ENCODE results near the gene LDLRAP1.

Gene LDLRAP1

DNA sequence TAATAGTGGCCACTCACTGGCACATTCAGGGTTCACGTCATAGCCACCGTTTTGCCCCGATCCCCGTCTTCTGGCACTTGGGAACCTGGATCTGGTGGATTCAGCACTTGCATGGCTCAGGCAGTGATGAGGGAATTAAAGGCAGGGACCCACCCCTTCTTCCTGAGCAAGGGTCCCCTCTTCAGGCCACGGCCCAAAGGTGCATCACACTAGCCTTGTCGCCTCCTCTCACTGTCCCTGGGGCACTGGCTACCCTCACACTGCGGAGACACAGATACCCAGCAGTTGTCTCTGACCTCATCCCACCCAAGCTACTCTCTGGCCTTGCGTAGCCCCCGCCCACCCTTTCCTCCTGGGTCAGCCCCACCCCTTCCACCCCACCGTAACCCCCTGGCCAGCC is 19.9 kb upstream of the LDLRAP1 start:
- no peak overlapping the region for H3K4me3 ChIP-seq (replicated peaks; ENCODE audit: insufficient read depth, low read length)
- H3K27me3 ChIP-seq (ENCODE audit: insufficient read depth, poor library complexity, severe bottlenecking), result no peaks in the 10 kb centered on the region
- H3K27ac ChIP-seq (replicated peaks), result no peak overlapping the region
- TF ChIP-seq POLR2AphosphoS5 (IDR thresholded peaks at IDR 0.05; ENCODE audit: low read depth), result no peak
- TF ChIP-seq SPI1 (IDR thresholded peaks at IDR 0.05; ENCODE audit: borderline replicate concordance, low read depth), result no peak
- TF ChIP-seq, protein P1, sequence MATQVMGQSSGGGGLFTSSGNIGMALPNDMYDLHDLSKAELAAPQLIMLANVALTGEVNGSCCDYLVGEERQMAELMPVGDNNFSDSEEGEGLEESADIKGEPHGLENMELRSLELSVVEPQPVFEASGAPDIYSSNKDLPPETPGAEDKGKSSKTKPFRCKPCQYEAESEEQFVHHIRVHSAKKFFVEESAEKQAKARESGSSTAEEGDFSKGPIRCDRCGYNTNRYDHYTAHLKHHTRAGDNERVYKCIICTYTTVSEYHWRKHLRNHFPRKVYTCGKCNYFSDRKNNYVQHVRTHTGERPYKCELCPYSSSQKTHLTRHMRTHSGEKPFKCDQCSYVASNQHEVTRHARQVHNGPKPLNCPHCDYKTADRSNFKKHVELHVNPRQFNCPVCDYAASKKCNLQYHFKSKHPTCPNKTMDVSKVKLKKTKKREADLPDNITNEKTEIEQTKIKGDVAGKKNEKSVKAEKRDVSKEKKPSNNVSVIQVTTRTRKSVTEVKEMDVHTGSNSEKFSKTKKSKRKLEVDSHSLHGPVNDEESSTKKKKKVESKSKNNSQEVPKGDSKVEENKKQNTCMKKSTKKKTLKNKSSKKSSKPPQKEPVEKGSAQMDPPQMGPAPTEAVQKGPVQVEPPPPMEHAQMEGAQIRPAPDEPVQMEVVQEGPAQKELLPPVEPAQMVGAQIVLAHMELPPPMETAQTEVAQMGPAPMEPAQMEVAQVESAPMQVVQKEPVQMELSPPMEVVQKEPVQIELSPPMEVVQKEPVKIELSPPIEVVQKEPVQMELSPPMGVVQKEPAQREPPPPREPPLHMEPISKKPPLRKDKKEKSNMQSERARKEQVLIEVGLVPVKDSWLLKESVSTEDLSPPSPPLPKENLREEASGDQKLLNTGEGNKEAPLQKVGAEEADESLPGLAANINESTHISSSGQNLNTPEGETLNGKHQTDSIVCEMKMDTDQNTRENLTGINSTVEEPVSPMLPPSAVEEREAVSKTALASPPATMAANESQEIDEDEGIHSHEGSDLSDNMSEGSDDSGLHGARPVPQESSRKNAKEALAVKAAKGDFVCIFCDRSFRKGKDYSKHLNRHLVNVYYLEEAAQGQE (IDR thresholded peaks at IDR 0.05; ENCODE audit: insufficient replicate concordance, low read depth), result no peak
- TF ChIP-seq, protein P2, sequence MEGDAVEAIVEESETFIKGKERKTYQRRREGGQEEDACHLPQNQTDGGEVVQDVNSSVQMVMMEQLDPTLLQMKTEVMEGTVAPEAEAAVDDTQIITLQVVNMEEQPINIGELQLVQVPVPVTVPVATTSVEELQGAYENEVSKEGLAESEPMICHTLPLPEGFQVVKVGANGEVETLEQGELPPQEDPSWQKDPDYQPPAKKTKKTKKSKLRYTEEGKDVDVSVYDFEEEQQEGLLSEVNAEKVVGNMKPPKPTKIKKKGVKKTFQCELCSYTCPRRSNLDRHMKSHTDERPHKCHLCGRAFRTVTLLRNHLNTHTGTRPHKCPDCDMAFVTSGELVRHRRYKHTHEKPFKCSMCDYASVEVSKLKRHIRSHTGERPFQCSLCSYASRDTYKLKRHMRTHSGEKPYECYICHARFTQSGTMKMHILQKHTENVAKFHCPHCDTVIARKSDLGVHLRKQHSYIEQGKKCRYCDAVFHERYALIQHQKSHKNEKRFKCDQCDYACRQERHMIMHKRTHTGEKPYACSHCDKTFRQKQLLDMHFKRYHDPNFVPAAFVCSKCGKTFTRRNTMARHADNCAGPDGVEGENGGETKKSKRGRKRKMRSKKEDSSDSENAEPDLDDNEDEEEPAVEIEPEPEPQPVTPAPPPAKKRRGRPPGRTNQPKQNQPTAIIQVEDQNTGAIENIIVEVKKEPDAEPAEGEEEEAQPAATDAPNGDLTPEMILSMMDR (IDR thresholded peaks at IDR 0.05; ENCODE audit: insufficient read depth, low read length), result no peak
- no peak for TF ChIP-seq GABPA (IDR thresholded peaks at IDR 0.05; ENCODE audit: low read depth)
- DNase-seq (ENCODE audit: low read depth in 1 of 2, low spot score in 1 of 2), result no peak

DNA sequence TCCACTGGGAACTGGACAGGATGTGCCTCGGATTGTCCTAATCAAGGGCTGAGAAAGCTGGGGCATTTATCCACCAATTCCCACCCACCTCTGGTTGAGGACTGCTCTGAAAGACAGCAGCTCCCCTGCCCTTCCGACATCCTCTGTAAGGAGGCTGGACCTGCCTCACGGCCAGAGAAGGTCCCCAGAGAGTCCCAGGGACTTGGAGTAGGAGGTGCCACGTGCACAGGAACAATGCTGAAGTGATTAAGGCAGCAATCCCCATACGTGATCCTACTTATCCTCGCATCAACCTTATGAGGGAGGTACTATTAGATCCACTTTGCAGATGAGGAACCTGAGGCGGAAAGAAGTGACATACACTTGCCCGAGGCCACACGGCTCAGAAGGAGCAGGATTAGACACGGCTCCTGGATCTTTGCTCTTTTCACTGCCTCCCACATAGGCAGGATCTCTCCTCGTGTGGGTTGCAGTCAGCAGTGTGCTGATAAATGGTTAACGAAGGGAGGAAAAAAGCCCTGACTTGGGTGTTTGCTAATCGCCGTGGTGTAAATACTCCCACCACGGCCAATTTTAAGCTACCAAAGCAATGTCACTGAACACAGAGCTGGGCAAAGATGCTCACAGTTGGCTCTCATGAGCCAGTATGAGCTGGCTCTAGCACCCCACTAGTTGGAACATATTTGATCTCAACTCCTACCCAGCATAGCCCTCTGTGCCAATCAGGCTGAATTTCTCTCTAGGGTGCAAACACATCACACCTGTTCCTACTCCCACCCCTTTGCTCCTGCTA is 18.6 kb upstream of the LDLRAP1 start:
- H3K27me3 ChIP-seq (ENCODE audit: insufficient read depth, poor library complexity, severe bottlenecking), result no peaks in the 10 kb centered on the region
- TF ChIP-seq, protein P2 (IDR thresholded peaks at IDR 0.05; ENCODE audit: insufficient read depth, low read length), result no peak

DNA sequence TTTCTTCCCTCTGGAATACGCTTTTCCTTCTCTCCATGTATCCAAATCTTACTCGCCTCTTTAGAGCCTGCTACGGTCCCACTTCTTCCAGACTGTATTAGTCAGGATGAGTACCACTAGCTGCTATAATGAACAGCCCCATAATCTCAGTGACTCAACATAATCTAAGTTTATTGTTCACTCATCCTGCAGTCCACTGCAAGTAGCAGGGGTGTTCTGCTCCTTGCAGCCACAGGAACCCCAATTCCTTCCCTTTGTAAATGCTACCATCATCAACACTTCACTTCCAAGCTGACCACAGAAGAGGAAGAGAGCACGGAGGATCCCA is 18.1 kb upstream of the LDLRAP1 start:
- TF ChIP-seq GABPA (IDR thresholded peaks at IDR 0.05; ENCODE audit: low read depth), result no peak
- TF ChIP-seq, protein P1 (IDR thresholded peaks at IDR 0.05; ENCODE audit: insufficient replicate concordance, low read depth), result no peak
- H3K4me3 ChIP-seq (replicated peaks; ENCODE audit: insufficient read depth, low read length), result no peak overlapping the region
- no peak overlapping the region for H3K27ac ChIP-seq (replicated peaks)
- no peaks in the 10 kb centered on the region for H3K27me3 ChIP-seq (ENCODE audit: insufficient read depth, poor library complexity, severe bottlenecking)
- DNase-seq (ENCODE audit: low read depth in 1 of 2, low spot score in 1 of 2), result no peak

More for the DNA sequence above, 18.6 kb upstream of the LDLRAP1 start:
- no peak overlapping the region for H3K27ac ChIP-seq (replicated peaks)
- no peak overlapping the region for H3K4me3 ChIP-seq (replicated peaks; ENCODE audit: insufficient read depth, low read length)
- DNase-seq (ENCODE audit: low read depth in 1 of 2, low spot score in 1 of 2), result no peak

- TF ChIP-seq SPI1 (IDR thresholded peaks at IDR 0.05; ENCODE audit: borderline replicate concordance, low read depth) (no peak), GABPA (IDR thresholded peaks at IDR 0.05; ENCODE audit: low read depth) (no peak), POLR2AphosphoS5 (IDR thresholded peaks at IDR 0.05; ENCODE audit: low read depth) (no peak)
- TF ChIP-seq, protein P2 (IDR thresholded peaks at IDR 0.05; ENCODE audit: insufficient read depth, low read length), result no peak
- TF ChIP-seq, protein P1 (IDR thresholded peaks at IDR 0.05; ENCODE audit: insufficient replicate concordance, low read depth), result no peak
- no peak overlapping the region for H3K27ac ChIP-seq (replicated peaks)
- H3K27me3 ChIP-seq (ENCODE audit: insufficient read depth, poor library complexity, severe bottlenecking), result no peaks in the 10 kb centered on the region
- no peak overlapping the region for H3K4me3 ChIP-seq (replicated peaks; ENCODE audit: insufficient read depth, low read length)
- no peak for DNase-seq (ENCODE audit: low read depth in 1 of 2, low spot score in 1 of 2)
Observed at GRCh38 chr1:25526753-25527152, 16.7 kb upstream of the LDLRAP1 start.

All from HL-60 (cell line).